Upper lobe of right lung (tissue), 1 donor: ENCODE measurements around the gene GMDS. TPM values are rescaled to one million over a fixed set of nuclear protein-coding genes. Genes with fewer than 3 reads are reported as not detected.

Experiments used
- ATAC-seq: fragments of 200-7000 bp; cut with Tn5 transposase; one replicate; pipeline ENCODE4 v1.9.1; 2020; ENCODE audit warnings: mild to moderate bottlenecking, moderate library complexity
- DNase-seq: peaks from one replicate; pipeline ENCODE4 v3.0.0-alpha.2; 2020
- H3K27ac ChIP-seq: fragments of 200-600 bp; one replicate; pipeline ENCODE4 v1.8.0; 2022
- H3K27me3 ChIP-seq: fragments of 200-600 bp; one replicate; pipeline ENCODE4 v1.8.0; 2022; ENCODE audit warnings: mild to moderate bottlenecking
- H3K36me3 ChIP-seq: fragments of 200-600 bp; one replicate; pipeline ENCODE4 v1.8.0; 2022
- H3K4me1 ChIP-seq: fragments of 200-600 bp; one replicate; pipeline ENCODE4 v1.8.0; 2022
- H3K4me3 ChIP-seq: fragments of 200-600 bp; one replicate; pipeline ENCODE4 v1.8.0; 2022; ENCODE audit warnings: mild to moderate bottlenecking
- H3K9me3 ChIP-seq: fragments of 200-600 bp; one replicate; pipeline ENCODE4 v1.8.0; 2022
- CTCF ChIP-seq: fragments of 200-600 bp; IDR thresholded peaks from one replicate; pipeline ENCODE4 v1.8.0; 2022; ENCODE audit warnings: antibody characterized with exemption
- intact Hi-C: fragments of 100-400 bp; cut with DNase I; formaldehyde crosslinking; loops from one replicate; pipeline ENCODE4 v1.11.0; 2022
- total RNA-seq: library from RNA; stranded (reverse); fragmentation: NEBNext Ultra II Directional; extraction: Animal tissue kit (Norgen Biotek cat#: 25700); gene quantifications from one replicate; pipeline ENCODE4 v1.2.1, GENCODE V29; 2021
- donor health status: DM: no; HTN: yes; CAD: no; lungs with severe emphysema.

The GMDS gene
- total RNA-seq, 1 donor from 2014 or later = 12.2 TPM

- H3K4me1 ChIP-seq = no peaks in the 10 kb centered on the region
- no peaks in the 10 kb centered on the region for H3K36me3 ChIP-seq
- no peak overlapping the region for H3K4me3 ChIP-seq
- no peak for DNase-seq
- intact Hi-C loops = no loop called here
- no peak for ATAC-seq
- no peak overlapping the region for H3K27ac ChIP-seq
- TF ChIP-seq CTCF = no peak
- H3K9me3 ChIP-seq = no peaks in the 10 kb centered on the region
- H3K27me3 ChIP-seq = no peaks in the 10 kb centered on the region
These were observed 578.2 kb downstream of the GMDS start for GRCh38 chr6:1667012-1667804.

- intact Hi-C loops = no loop called here
- H3K9me3 ChIP-seq = no peaks in the 10 kb centered on the region
- no peak overlapping the region for H3K27ac ChIP-seq
- no peaks in the 10 kb centered on the region for H3K4me1 ChIP-seq
- ATAC-seq = peak; percentile 70
- H3K4me3 ChIP-seq = no peak overlapping the region
- no peak for DNase-seq
- TF ChIP-seq CTCF = no peak
- H3K27me3 ChIP-seq = no peaks in the 10 kb centered on the region
- no peaks in the 10 kb centered on the region for H3K36me3 ChIP-seq
These were observed 580.2 kb downstream of the GMDS start for GRCh38 chr6:1665214-1665613.

GRCh38 chr6:1664329-1664728 is 581.1 kb downstream of the GMDS start:
- Histone ChIP-seq H3K4me1 (no peaks in the 10 kb centered on the region), H3K27ac (no peak overlapping the region), H3K36me3 (no peaks in the 10 kb centered on the region), H3K4me3 (no peak overlapping the region), H3K27me3 (no peaks in the 10 kb centered on the region), H3K9me3 (no peaks in the 10 kb centered on the region)
- ATAC-seq (no peak), DNase-seq (no peak)
- no peak for TF ChIP-seq CTCF
- intact Hi-C loops = no loop called here

GRCh38 chr6:1663511-1663910 is 581.9 kb downstream of the GMDS start:
- no peaks in the 10 kb centered on the region for H3K36me3 ChIP-seq
- no peaks in the 10 kb centered on the region for H3K27me3 ChIP-seq
- intact Hi-C loops = no loop called here
- no peak overlapping the region for H3K4me3 ChIP-seq
- H3K27ac ChIP-seq = no peak overlapping the region
- no peak for TF ChIP-seq CTCF
- H3K9me3 ChIP-seq = no peaks in the 10 kb centered on the region
- H3K4me1 ChIP-seq = no peaks in the 10 kb centered on the region
- no peak for DNase-seq
- no peak for ATAC-seq

GRCh38 chr6:1662534-1662933 is 582.9 kb downstream of the GMDS start:
- no peaks in the 10 kb centered on the region for H3K4me1 ChIP-seq
- intact Hi-C loops = no loop called here
- no peaks in the 10 kb centered on the region for H3K36me3 ChIP-seq
- no peaks in the 10 kb centered on the region for H3K9me3 ChIP-seq
- DNase-seq (no peak), ATAC-seq (no peak)
- H3K27ac ChIP-seq = no peak overlapping the region
- H3K27me3 ChIP-seq = no peaks in the 10 kb centered on the region
- TF ChIP-seq CTCF = no peak
- H3K4me3 ChIP-seq = no peak overlapping the region
